GM20000 (cell line): ENCODE data around the gene SVEP1.

Experiments used
- DNase-seq: peaks from one replicate; pipeline ENCODE4 v3.0.0; 2012; ENCODE audit warnings: low spot score
- TF ChIP-seq, protein P1 (sequence below): IDR thresholded peaks from 2 replicates; pipeline ENCODE4 v1.5.1; 2012; ENCODE audit warnings: mild to moderate bottlenecking, control low read depth; ENCODE audit errors: extremely low read depth, missing control alignments

Gene SVEP1

DNA sequence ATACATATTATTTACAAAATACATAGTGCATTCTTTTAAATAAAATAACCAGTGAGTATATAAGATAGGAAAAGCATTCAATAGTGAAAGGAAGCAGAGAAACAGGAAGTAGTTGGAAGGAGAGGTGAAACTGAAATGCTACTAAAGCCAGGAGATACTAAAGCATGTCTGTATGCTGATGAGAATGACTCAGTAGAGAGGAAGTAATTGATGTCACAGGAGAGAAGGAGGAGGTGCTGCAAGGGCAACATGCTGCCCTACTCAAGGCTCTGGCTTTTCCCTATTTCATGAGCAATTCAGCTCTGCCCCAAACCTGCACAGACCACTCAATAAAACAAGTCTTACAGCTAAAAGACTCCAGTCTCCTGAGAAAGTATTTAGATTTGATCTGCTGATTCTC, 133.4 kb downstream of the SVEP1 start:
- TF ChIP-seq, protein P1, sequence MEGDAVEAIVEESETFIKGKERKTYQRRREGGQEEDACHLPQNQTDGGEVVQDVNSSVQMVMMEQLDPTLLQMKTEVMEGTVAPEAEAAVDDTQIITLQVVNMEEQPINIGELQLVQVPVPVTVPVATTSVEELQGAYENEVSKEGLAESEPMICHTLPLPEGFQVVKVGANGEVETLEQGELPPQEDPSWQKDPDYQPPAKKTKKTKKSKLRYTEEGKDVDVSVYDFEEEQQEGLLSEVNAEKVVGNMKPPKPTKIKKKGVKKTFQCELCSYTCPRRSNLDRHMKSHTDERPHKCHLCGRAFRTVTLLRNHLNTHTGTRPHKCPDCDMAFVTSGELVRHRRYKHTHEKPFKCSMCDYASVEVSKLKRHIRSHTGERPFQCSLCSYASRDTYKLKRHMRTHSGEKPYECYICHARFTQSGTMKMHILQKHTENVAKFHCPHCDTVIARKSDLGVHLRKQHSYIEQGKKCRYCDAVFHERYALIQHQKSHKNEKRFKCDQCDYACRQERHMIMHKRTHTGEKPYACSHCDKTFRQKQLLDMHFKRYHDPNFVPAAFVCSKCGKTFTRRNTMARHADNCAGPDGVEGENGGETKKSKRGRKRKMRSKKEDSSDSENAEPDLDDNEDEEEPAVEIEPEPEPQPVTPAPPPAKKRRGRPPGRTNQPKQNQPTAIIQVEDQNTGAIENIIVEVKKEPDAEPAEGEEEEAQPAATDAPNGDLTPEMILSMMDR, result no peak
- DNase-seq, result no peak

GRCh38 chr9:110444911-110445310, 134.6 kb downstream of the SVEP1 start:
- no peak for DNase-seq

DNA sequence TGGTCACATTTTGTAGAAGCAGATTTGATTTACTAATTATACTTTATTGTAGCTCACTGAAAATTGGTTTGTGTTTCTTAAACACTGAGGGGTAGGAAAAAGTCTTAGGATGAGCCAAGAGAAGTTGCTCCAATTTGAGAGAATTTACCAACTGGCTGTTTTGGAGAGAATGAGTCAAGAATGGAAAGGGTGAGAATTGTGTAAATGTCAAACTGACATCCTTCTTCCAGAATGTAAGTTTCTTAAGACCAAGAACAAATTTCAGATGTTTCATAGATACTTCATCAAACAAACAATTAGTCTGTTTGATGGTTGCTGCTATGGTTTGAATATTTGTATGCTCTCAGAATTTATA, 135.7 kb downstream of the SVEP1 start:
- TF ChIP-seq, protein P1, result no peak

More at GRCh38 chr9:110444911-110445310, 134.6 kb downstream of the SVEP1 start:
- TF ChIP-seq, protein P1, result no peak

GRCh38 chr9:110443146-110443865, 136.2 kb downstream of the SVEP1 start:
- no peak for DNase-seq
- TF ChIP-seq, protein P1, result no peak

More for the DNA sequence above, 135.7 kb downstream of the SVEP1 start:
- DNase-seq, result no peak

GRCh38 chr9:110440796-110441195, 138.7 kb downstream of the SVEP1 start:
- no peak for DNase-seq
- TF ChIP-seq, protein P1, result no peak

- DNase-seq, result no peak
- TF ChIP-seq, protein P1, result no peak
Measured at GRCh38 chr9:110440172-110440571, 139.4 kb downstream of the SVEP1 start.

- no peak for DNase-seq
- TF ChIP-seq, protein P1, result no peak
Measured at GRCh38 chr9:110432253-110432652, 147.3 kb downstream of the SVEP1 start.
